GM12878 (cell line): Measurements from ENCODE around the gene RPS6KA2.

ENCODE experiments used
- POLR2AphosphoS5 ChIP-seq: IDR thresholded peaks from 2 replicates; pipeline ENCODE4 v1.6.1; 2011; ENCODE audit warnings: mild to moderate bottlenecking, low read length, inconsistent platforms
- RAD21 ChIP-seq: IDR thresholded peaks from 2 replicates; pipeline ENCODE4 v1.6.1; 2011; ENCODE audit warnings: mild to moderate bottlenecking, low read depth, low read length, moderate library complexity; ENCODE audit not compliant: insufficient read depth
- SIN3A ChIP-seq: IDR thresholded peaks from 2 replicates; pipeline ENCODE4 v1.6.1; 2012; ENCODE audit warnings: low read depth, low read length, improper control_type of control experiment
- ZNF207 ChIP-seq: fragments of 450-650 bp; IDR thresholded peaks from 2 replicates; pipeline ENCODE4 v1.6.1; 2014; ENCODE audit warnings: antibody characterized with exemption, mild to moderate bottlenecking, borderline replicate concordance
- TF ChIP-seq, protein P1 (sequence below), 3 experiments: IDR thresholded peaks in 2 of 3; conservative IDR thresholded peaks in 1 of 3; 2 replicates each; pipeline ENCODE4 v1.5.1; 2011; ENCODE audit warnings: low read depth in 3 of 3, low read length in 3 of 3, mild to moderate bottlenecking in 3 of 3, control low read depth in 2 of 3, moderate library complexity in 2 of 3, inconsistent platforms in 1 of 3, mixed read lengths in 1 of 3; ENCODE audit not compliant: control insufficient read depth in 2 of 3, insufficient read depth in 1 of 3; ENCODE audit errors: extremely low read depth in 1 of 3
- TF ChIP-seq, protein P2 (sequence below): fragments of 450-650 bp; IDR thresholded peaks from 2 replicates; pipeline ENCODE4 v1.6.1; 2017; ENCODE audit warnings: mild to moderate bottlenecking
- TF ChIP-seq, protein P3 (sequence below): fragments of 450-650 bp; IDR thresholded peaks from 2 replicates; pipeline ENCODE4 v1.6.1; 2016; ENCODE audit warnings: mild to moderate bottlenecking

DNA sequence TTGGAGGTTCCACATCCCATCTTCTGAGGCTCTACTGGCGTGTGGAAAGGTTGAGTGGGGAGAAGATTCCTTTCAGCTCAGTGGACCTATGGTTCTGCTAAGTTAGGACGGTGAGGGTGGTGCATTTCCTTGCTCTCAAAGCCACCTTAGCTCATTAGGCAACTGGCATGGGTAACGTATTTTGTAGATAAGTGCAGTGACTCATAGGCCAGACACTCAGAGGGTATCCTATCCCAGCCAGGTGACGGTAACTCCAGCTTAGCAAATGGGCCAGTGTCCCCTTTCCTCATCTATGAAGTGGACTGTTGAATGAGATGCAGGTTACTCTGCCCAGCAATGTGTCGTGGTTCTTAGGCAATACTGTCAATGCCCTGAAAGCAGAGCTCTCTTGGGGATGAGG is 3.7 kb downstream of the RPS6KA2 start:
- no peak for TF ChIP-seq ZNF207
- TF ChIP-seq, protein P1, sequence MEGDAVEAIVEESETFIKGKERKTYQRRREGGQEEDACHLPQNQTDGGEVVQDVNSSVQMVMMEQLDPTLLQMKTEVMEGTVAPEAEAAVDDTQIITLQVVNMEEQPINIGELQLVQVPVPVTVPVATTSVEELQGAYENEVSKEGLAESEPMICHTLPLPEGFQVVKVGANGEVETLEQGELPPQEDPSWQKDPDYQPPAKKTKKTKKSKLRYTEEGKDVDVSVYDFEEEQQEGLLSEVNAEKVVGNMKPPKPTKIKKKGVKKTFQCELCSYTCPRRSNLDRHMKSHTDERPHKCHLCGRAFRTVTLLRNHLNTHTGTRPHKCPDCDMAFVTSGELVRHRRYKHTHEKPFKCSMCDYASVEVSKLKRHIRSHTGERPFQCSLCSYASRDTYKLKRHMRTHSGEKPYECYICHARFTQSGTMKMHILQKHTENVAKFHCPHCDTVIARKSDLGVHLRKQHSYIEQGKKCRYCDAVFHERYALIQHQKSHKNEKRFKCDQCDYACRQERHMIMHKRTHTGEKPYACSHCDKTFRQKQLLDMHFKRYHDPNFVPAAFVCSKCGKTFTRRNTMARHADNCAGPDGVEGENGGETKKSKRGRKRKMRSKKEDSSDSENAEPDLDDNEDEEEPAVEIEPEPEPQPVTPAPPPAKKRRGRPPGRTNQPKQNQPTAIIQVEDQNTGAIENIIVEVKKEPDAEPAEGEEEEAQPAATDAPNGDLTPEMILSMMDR (IDR thresholded peaks at IDR 0.05 in 2 of 3, conservative IDR thresholded peaks at IDR 0.05 in 1 of 3; ENCODE audit: control insufficient read depth in 2 of 3, extremely low read depth in 1 of 3, insufficient read depth in 1 of 3, low read depth in 3 of 3, low read length in 3 of 3): no peak
- no peak for TF ChIP-seq RAD21
- TF ChIP-seq SIN3A: no peak
- TF ChIP-seq, protein P2, sequence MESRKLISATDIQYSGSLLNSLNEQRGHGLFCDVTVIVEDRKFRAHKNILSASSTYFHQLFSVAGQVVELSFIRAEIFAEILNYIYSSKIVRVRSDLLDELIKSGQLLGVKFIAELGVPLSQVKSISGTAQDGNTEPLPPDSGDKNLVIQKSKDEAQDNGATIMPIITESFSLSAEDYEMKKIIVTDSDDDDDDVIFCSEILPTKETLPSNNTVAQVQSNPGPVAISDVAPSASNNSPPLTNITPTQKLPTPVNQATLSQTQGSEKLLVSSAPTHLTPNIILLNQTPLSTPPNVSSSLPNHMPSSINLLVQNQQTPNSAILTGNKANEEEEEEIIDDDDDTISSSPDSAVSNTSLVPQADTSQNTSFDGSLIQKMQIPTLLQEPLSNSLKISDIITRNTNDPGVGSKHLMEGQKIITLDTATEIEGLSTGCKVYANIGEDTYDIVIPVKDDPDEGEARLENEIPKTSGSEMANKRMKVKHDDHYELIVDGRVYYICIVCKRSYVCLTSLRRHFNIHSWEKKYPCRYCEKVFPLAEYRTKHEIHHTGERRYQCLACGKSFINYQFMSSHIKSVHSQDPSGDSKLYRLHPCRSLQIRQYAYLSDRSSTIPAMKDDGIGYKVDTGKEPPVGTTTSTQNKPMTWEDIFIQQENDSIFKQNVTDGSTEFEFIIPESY: no peak
- no peak for TF ChIP-seq POLR2AphosphoS5
- TF ChIP-seq, protein P3, sequence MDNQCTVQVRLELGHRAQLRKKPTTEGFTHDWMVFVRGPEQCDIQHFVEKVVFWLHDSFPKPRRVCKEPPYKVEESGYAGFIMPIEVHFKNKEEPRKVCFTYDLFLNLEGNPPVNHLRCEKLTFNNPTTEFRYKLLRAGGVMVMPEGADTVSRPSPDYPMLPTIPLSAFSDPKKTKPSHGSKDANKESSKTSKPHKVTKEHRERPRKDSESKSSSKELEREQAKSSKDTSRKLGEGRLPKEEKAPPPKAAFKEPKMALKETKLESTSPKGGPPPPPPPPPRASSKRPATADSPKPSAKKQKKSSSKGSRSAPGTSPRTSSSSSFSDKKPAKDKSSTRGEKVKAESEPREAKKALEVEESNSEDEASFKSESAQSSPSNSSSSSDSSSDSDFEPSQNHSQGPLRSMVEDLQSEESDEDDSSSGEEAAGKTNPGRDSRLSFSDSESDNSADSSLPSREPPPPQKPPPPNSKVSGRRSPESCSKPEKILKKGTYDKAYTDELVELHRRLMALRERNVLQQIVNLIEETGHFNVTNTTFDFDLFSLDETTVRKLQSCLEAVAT: no peak
